ENCODE measurements around the gene TSG101.

TSG101 gene

GRCh38 chr11:18526521-18527296 lies at the start of gene TSG101:
TSG101 (minus strand) TSS chr11:18526942; CDS start chr11:18526816, 126 bp downstream.
- in situ Hi-C loops (cut with HindIII; ENCODE audit: low pct_ligation_motif_present, low pct_unique_long_range_greater_than_20kb, low sequenced_read_pairs) = no loop called here

DNA sequence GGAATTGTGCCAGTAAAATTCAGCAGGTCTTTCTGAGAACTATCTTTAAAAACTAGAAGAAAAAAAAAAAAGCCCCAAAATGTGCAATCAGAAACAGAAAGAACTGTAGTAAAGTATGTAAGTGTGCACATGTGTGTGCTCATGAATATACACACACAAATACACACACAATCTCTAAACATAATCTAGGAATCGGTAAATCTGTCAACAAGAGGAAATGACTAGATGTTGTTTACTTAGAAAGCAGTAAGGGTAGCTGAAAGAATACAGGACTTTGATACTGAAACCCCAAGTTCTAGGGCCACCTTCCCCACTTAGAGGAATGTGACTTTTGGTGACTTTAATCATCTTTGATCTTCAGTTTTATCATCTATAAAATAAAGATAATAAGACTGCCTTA lies 48.6 kb upstream of the TSG101 start:
- in situ Hi-C loops (cut with HindIII; ENCODE audit: low pct_ligation_motif_present, low pct_unique_long_range_greater_than_20kb, low sequenced_read_pairs) = no loop called here

More at GRCh38 chr11:18526521-18527296, at the start of gene TSG101:
- peak; percentile 88 for DNase-seq

GRCh38 chr11:18567081-18567480 lies 40.3 kb upstream of the TSG101 start:
- no peak for DNase-seq
- in situ Hi-C loops (cut with HindIII; ENCODE audit: low pct_ligation_motif_present, low pct_unique_long_range_greater_than_20kb, low sequenced_read_pairs) = no loop called here

More for the DNA sequence above, 48.6 kb upstream of the TSG101 start:
- DNase-seq = no peak

GRCh38 chr11:18566406-18566805 lies 39.7 kb upstream of the TSG101 start:
- DNase-seq = no peak
- in situ Hi-C loops (cut with HindIII; ENCODE audit: low pct_ligation_motif_present, low pct_unique_long_range_greater_than_20kb, low sequenced_read_pairs) = no loop called here

DNA sequence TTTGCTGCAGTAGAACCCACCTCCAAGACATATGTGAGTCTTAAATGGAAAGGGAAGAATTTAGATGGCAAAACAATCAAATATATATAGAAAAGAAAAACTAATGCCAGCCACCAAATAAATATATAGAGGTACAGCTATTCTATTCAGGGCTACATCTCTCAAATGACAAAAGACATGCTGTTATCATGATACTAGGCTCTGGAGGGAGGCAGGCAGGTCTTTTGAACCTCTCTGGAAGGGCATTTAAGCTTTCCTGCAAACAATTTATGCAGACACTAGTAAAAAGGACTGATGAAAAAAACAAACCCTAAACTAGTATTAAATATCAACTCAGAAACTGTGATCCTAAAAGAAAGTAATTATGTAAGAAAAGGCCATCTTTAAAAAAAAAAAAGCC lies 37.4 kb upstream of the TSG101 start:
- in situ Hi-C loops (cut with HindIII; ENCODE audit: low pct_ligation_motif_present, low pct_unique_long_range_greater_than_20kb, low sequenced_read_pairs) = no loop called here
- DNase-seq = no peak

- DNase-seq = no peak
- in situ Hi-C loops (cut with HindIII; ENCODE audit: low pct_ligation_motif_present, low pct_unique_long_range_greater_than_20kb, low sequenced_read_pairs) = no loop called here
Observed at GRCh38 chr11:18563090-18563730, 36.5 kb upstream of the TSG101 start.

- in situ Hi-C loops (cut with HindIII; ENCODE audit: low pct_ligation_motif_present, low pct_unique_long_range_greater_than_20kb, low sequenced_read_pairs) = no loop called here
- no peak for DNase-seq
Observed at GRCh38 chr11:18548001-18548400, 21.3 kb upstream of the TSG101 start.

GRCh38 chr11:18540207-18541009 lies 13.7 kb upstream of the TSG101 start:
- peak; percentile 24 for DNase-seq
- in situ Hi-C loops (cut with HindIII; ENCODE audit: low pct_ligation_motif_present, low pct_unique_long_range_greater_than_20kb, low sequenced_read_pairs) = no loop called here

DNA sequence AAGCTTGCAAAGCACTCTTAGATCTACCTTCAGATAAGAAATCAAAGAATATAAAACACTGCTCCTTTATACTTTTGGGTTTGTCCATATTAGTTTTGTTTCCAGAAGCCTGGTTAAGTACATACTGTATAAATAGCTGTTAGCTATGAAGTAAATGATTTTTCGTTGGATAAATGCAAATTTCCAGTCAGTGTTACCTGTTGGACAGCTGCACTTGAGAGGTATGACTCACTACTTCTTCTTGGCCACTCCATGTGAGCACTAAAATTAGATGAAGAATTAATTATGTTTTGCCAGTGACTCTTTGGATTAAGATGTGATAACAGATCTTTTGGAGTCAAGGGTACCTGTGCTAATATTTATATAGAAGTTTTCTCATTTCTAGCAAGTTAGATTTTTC lies 9.5 kb upstream of the TSG101 start:
- no peak for DNase-seq
- in situ Hi-C loops (cut with HindIII; ENCODE audit: low pct_ligation_motif_present, low pct_unique_long_range_greater_than_20kb, low sequenced_read_pairs) = no loop called here

DNA sequence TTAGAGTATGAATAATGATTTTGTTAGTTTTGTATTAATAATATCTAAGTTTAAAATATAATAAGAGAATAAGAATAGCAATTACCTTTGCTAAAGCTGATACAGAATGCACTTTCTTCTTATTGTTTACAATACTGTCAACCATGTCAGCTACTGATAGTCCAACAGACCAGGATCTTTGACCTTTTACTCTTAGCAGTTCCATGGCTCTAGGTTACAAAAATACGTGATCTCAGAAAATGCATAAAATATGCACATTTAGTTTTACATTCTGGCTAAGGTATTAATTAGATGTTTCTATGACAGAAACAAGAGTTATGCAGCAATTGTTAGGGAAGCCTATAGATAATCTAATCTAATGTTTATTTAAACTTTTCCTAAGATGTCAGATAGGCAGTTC lies 7.5 kb upstream of the TSG101 start:
- in situ Hi-C loops (cut with HindIII; ENCODE audit: low pct_ligation_motif_present, low pct_unique_long_range_greater_than_20kb, low sequenced_read_pairs) = no loop called here

DNA sequence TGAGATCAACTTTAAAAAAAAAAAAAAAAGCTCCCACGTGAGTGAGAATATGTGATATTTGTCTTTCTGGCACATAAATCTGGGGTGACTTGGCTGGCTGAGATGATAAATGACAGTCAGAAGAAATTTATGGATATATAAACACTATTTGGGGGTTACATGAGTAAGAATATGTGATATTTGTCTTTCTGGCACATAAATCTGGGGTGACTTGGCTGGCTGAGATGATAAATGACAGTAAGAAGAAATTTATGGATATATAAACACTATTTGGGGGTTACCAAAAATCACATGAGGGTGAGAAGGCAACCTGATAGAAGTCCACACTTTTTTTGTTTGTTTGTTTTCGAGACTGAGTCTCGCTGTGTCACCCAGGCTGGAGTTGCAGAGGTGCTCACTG lies 6.6 kb upstream of the TSG101 start:
- in situ Hi-C loops (cut with HindIII; ENCODE audit: low pct_ligation_motif_present, low pct_unique_long_range_greater_than_20kb, low sequenced_read_pairs) = no loop called here

More for the DNA sequence above, 7.5 kb upstream of the TSG101 start:
- DNase-seq = no peak

DNA sequence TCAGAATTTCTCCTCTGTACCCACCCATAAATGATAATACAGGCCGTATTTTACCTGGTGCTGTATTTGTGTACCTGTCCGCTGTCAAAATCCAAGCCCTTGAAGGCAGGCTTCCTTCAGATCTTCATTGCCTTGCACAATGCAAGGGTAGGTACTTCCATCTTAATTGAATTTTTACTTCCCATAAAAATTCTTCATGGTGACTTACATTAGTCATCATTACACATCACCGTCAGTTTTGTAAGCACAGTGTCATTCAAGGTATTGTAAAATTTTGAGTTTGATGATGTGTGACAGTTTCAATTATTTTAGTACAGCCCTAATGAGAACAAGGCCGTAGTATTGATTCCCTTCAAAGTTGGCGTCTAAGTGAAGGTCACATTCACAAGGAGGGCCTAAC lies 770 bp upstream of the TSG101 start:
- in situ Hi-C loops (cut with HindIII; ENCODE audit: low pct_ligation_motif_present, low pct_unique_long_range_greater_than_20kb, low sequenced_read_pairs) = no loop called here
- peak; percentile 38 for DNase-seq

More for the DNA sequence above, 6.6 kb upstream of the TSG101 start:
- DNase-seq = no peak

DNA sequence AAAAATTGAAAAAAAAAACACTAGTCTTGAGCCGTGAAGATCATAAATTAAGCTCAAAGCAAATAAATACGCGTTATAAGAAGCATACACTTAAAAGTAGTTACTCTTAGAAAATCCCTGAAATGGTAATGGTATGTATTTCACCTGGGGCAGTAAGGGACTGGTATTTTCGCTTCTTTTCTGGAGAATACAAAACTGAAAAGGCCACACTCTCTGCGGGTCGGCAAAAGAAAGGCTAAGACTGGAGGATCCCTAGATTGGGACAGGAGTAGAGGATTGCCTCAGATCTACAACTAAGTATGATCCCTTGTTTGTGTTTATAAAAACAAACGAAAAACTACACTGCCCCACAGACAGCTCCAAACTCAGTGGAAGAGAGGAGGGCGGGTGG lies 617 bp downstream of the TSG101 start:
- in situ Hi-C loops (cut with HindIII; ENCODE audit: low pct_ligation_motif_present, low pct_unique_long_range_greater_than_20kb, low sequenced_read_pairs) = no loop called here
- peak; percentile 24 for DNase-seq

DNA sequence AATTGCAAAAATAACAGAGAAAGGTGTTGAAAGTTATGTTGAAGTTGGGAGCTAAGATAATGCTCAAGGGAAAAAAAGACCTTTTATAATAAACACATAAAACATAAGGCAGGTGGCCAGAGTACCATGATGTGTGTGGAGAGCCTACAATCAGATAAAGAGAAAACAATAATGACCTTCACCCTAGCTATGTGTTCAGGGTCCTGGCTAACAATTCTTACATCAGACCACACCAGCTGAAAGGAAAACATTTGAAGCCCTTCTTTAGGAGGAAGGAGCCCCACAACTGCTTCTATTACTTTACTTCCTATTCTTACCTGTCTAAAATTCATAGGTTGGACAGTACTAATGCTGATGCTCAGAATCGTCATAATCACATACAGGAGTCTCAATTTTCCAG lies 2.5 kb downstream of the TSG101 start:
- DNase-seq = no peak
- in situ Hi-C loops (cut with HindIII; ENCODE audit: low pct_ligation_motif_present, low pct_unique_long_range_greater_than_20kb, low sequenced_read_pairs) = no loop called here

GRCh38 chr11:18523084-18523483 lies 3.7 kb downstream of the TSG101 start:
- in situ Hi-C loops (cut with HindIII; ENCODE audit: low pct_ligation_motif_present, low pct_unique_long_range_greater_than_20kb, low sequenced_read_pairs) = no loop called here
- DNase-seq = no peak

GRCh38 chr11:18522388-18522787 lies 4.4 kb downstream of the TSG101 start:
- in situ Hi-C loops (cut with HindIII; ENCODE audit: low pct_ligation_motif_present, low pct_unique_long_range_greater_than_20kb, low sequenced_read_pairs) = no loop called here
- DNase-seq = no peak

DNA sequence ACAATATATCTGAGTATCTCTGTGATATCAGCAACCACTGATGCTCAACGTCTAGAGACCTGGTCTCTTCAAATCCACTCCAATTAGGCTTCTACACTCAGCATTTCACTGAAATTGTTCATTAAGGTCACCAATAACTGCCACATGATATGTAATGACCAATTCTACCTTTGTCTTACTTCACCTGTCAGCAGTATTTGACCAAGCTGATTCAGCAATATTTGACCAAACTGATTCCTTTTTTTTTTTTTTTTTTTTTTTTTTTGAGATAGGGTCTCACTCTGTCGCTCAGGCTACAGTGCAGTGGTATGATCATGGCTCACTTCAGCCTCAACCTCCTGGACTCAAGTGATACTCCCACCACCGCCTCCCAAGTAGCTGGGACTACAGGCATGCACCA lies 5.6 kb downstream of the TSG101 start:
- DNase-seq = no peak
- in situ Hi-C loops (cut with HindIII; ENCODE audit: low pct_ligation_motif_present, low pct_unique_long_range_greater_than_20kb, low sequenced_read_pairs) = no loop called here

DNA sequence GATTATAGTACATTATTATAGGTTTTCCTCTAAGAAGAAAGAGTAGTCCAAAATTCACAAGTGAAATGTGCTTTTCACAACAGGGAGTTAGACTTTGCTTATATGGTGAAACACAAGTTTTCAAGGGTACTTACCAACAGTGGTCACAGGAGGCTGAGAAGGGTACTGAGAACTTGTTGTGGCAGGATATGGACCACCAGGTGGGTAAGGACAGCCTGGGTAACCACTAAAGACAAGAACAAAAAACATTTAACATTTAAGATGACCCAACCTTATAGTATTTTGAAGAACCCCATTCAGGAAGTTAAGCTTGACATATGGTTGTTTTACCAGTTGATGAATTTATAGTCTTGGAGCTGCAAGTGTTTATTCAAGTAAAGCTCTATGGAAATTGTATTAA lies 24.4 kb downstream of the TSG101 start:
- DNase-seq = no peak
- in situ Hi-C loops (cut with HindIII; ENCODE audit: low pct_ligation_motif_present, low pct_unique_long_range_greater_than_20kb, low sequenced_read_pairs) = no loop called here

DNA sequence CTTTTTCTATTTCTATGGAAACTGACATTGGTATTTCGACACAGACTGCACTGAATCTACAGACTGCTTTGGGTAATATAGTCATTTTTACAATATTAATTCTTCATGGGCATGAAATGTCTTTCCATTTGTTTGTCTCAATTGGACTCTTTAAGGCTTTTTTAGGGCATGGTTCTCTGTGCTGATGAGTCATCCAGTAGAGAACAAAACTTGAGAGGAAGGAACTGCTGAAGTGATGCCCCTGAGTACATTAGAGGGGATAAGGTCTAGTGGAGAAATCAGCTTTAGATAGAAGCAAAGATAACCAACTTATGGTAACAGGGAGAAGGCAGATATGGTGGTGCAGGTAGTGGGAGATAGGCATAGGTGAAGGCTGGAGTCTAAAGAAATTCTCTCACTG lies 25.1 kb downstream of the TSG101 start:
- no peak for DNase-seq
- in situ Hi-C loops (cut with HindIII; ENCODE audit: low pct_ligation_motif_present, low pct_unique_long_range_greater_than_20kb, low sequenced_read_pairs) = no loop called here
